K562 (cell line): Measurements from ENCODE around the gene NFATC2.

Source experiments
- CEBPZ ChIP-seq: fragments of 150-350 bp; IDR thresholded peaks from 2 replicates; pipeline ENCODE4 v1.6.1; 2014; ENCODE audit warnings: low read depth, mild to moderate bottlenecking, low read length, borderline replicate concordance
- EHMT2 ChIP-seq: fragments of 450-650 bp; IDR thresholded peaks from 2 replicates; pipeline ENCODE4 v1.6.1; 2018; ENCODE audit warnings: antibody characterized with exemption
- FOXP1 ChIP-seq: sonication (generic); formaldehyde crosslinking; IDR thresholded peaks from 2 replicates; pipeline ENCODE4 v1.8.0; 2022; ENCODE audit warnings: mild to moderate bottlenecking, missing genetic modification reagents
- GTF2F1 ChIP-seq: IDR thresholded peaks from 2 replicates; pipeline ENCODE4 v1.6.1; 2011; ENCODE audit warnings: low read depth, low read length, improper control_type of control experiment
- HDGF ChIP-seq: fragments of 450-650 bp; IDR thresholded peaks from 2 replicates; pipeline ENCODE4 v1.6.1; 2016
- HEY1 ChIP-seq: fragments of 250-450 bp; sonication (Bioruptor Pico); IDR thresholded peaks from 2 replicates; pipeline ENCODE4 v1.5.0; 2020; ENCODE audit warnings: mild to moderate bottlenecking, moderate library complexity, borderline replicate concordance
- POLR2AphosphoS5 ChIP-seq: IDR thresholded peaks from 2 replicates; pipeline ENCODE4 v1.6.1; 2011; ENCODE audit warnings: mild to moderate bottlenecking, low read depth, low read length, moderate library complexity; ENCODE audit not compliant: control insufficient read depth, insufficient read depth
- TCFL5 ChIP-seq: fragments of 250-450 bp; sonication (Bioruptor Pico); conservative IDR thresholded peaks from 2 replicates; pipeline ENCODE4 v1.6.1; 2021; ENCODE audit warnings: mild to moderate bottlenecking, moderate library complexity, matching md5 sums
- ZBTB43 ChIP-seq: sonication (generic); formaldehyde crosslinking; IDR thresholded peaks from 2 replicates; pipeline ENCODE4 v1.8.0; 2023; ENCODE audit warnings: mild to moderate bottlenecking, missing genetic modification reagents
- TF ChIP-seq, protein P1 (sequence below): fragments of 450-650 bp; formaldehyde crosslinking; IDR thresholded peaks from 2 replicates; pipeline ENCODE4 v1.4.0; 2020; ENCODE audit warnings: mild to moderate bottlenecking, moderate library complexity

- TF ChIP-seq HEY1 (CRISPR knock-in tag) (no peak), ZBTB43 (CRISPR knock-in tag) (no peak), HDGF (no peak), CEBPZ (no peak), POLR2AphosphoS5 (no peak), GTF2F1 (no peak), EHMT2 (no peak), FOXP1 (CRISPR knock-in tag) (no peak), TCFL5 (CRISPR knock-in tag) (no peak)
- TF ChIP-seq, protein P1, sequence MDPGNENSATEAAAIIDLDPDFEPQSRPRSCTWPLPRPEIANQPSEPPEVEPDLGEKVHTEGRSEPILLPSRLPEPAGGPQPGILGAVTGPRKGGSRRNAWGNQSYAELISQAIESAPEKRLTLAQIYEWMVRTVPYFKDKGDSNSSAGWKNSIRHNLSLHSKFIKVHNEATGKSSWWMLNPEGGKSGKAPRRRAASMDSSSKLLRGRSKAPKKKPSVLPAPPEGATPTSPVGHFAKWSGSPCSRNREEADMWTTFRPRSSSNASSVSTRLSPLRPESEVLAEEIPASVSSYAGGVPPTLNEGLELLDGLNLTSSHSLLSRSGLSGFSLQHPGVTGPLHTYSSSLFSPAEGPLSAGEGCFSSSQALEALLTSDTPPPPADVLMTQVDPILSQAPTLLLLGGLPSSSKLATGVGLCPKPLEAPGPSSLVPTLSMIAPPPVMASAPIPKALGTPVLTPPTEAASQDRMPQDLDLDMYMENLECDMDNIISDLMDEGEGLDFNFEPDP (CRISPR knock-in tag), result no peak
Measured at GRCh38 chr20:51374456-51374830, 168.1 kb downstream of the NFATC2 start.
